CD14-positive monocyte (primary cell): ENCODE results near the gene NFKBIE. TPM values are rescaled to one million over a fixed set of nuclear protein-coding genes. Genes with fewer than 3 reads are reported as not detected.
A peak's percentile ranks its signal among the peaks of the same experiment; 100 is the strongest.

Experiments
- DNase-seq, 3 donors: peaks; one replicate each; pipeline ENCODE4 v3.0.0-alpha.2; 2011 to 2022
- H2AFZ ChIP-seq: 2 replicates; pipeline ENCODE4 v1.6.0; 2012; ENCODE audit warnings: mild to moderate bottlenecking, low read depth, low read length, inconsistent platforms; ENCODE audit not compliant: insufficient read depth, poor library complexity, severe bottlenecking
- H3K27ac ChIP-seq, 2 donors: 1 replicate in 1 of 2; 2 replicates in 1 of 2; pipeline ENCODE4 v1.5.1; 2012 to 2013; ENCODE audit warnings: low read length in 2 of 2, control low read depth in 1 of 2, inconsistent platforms in 1 of 2, low read depth in 1 of 2, mild to moderate bottlenecking in 1 of 2
- H3K27me3 ChIP-seq, 2 donors: one replicate each; pipeline versions ENCODE4 v1.6.0 to v1.6.1; 2011 to 2013; ENCODE audit warnings: low read length in 2 of 2; ENCODE audit not compliant: control insufficient read depth in 2 of 2, insufficient read depth in 2 of 2
- H3K36me3 ChIP-seq, 2 donors: replicated peaks in 1 of 2; 1 replicate in 1 of 2; 2 replicates in 1 of 2; pipeline versions ENCODE4 v1.5.1 to v1.6.1; 2012 to 2013; ENCODE audit warnings: low read length in 2 of 2, control low read depth in 1 of 2, inconsistent platforms in 1 of 2, mild to moderate bottlenecking in 1 of 2; ENCODE audit not compliant: insufficient read depth in 2 of 2, control insufficient read depth in 1 of 2
- H3K4me1 ChIP-seq, 2 donors: 1 replicate in 1 of 2; 2 replicates in 1 of 2; pipeline versions ENCODE4 v1.5.1 to v1.6.1; 2012 to 2013; ENCODE audit warnings: low read length in 2 of 2, control low read depth in 1 of 2, inconsistent platforms in 1 of 2, mild to moderate bottlenecking in 1 of 2, moderate library complexity in 1 of 2; ENCODE audit not compliant: insufficient read depth in 2 of 2, control insufficient read depth in 1 of 2
- H3K4me2 ChIP-seq: replicated peaks from 2 replicates; pipeline ENCODE3; 2012; ENCODE audit warnings: low read length, moderate library complexity, mild to moderate bottlenecking; ENCODE audit not compliant: poor library complexity, severe bottlenecking; ENCODE audit errors: extremely low read depth
- H3K4me3 ChIP-seq, 3 experiments: fragments of 200-600 bp in 1 of 3; sonication (generic) in 1 of 3; replicated peaks in 1 of 3; 1 replicate in 2 of 3; 2 replicates in 1 of 3; pipeline ENCODE4 v1.5.1; 2011 to 2013; ENCODE audit warnings: low read length in 3 of 3, mild to moderate bottlenecking in 3 of 3, control low read depth in 2 of 3, low read depth in 2 of 3, inconsistent platforms in 1 of 3, moderate library complexity in 1 of 3
- H3K79me2 ChIP-seq: 2 replicates; pipeline ENCODE4 v1.6.0; 2012; ENCODE audit warnings: mild to moderate bottlenecking, control low read depth, inconsistent platforms, low read length, moderate library complexity; ENCODE audit not compliant: insufficient read depth
- H3K9ac ChIP-seq: 2 replicates; pipeline ENCODE4 v1.6.0; 2017; ENCODE audit warnings: low read length, mild to moderate bottlenecking; ENCODE audit not compliant: insufficient read depth, poor library complexity, severe bottlenecking
- H3K9me3 ChIP-seq, 2 donors: replicated peaks in 1 of 2; 1 replicate in 1 of 2; 2 replicates in 1 of 2; pipeline versions ENCODE4 v1.5.1 to v1.6.1; 2012 to 2013; ENCODE audit warnings: low read length in 2 of 2, control low read depth in 1 of 2; ENCODE audit not compliant: control insufficient read depth in 1 of 2, insufficient read depth in 1 of 2
- H4K20me1 ChIP-seq: 2 replicates; pipeline ENCODE4 v1.6.0; 2012; ENCODE audit warnings: mild to moderate bottlenecking, low read length, control low read depth, moderate library complexity; ENCODE audit not compliant: insufficient read depth
- H3K27ac Mint-ChIP-seq, 7 donors: one replicate each; pipeline ENCODE4 v1.8.0; 2020; ENCODE audit warnings: mild to moderate bottlenecking in 7 of 7, mixed read lengths in 7 of 7, moderate library complexity in 6 of 7, inconsistent platforms in 2 of 7
- H3K27me3 Mint-ChIP-seq, 3 donors: one replicate each; pipeline ENCODE4 v1.8.0; 2021 to 2022; ENCODE audit warnings: low read depth in 3 of 3, mild to moderate bottlenecking in 3 of 3, mixed read lengths in 3 of 3, moderate library complexity in 3 of 3, inconsistent platforms in 1 of 3
- H3K36me3 Mint-ChIP-seq, 2 donors: one replicate each; pipeline ENCODE4 v1.8.0; 2020; ENCODE audit warnings: mixed read lengths in 2 of 2, inconsistent platforms in 1 of 2, mild to moderate bottlenecking in 1 of 2
- H3K4me1 Mint-ChIP-seq: one replicate; pipeline ENCODE4 v1.8.0; 2020; ENCODE audit warnings: mild to moderate bottlenecking, mixed read lengths
- H3K4me3 Mint-ChIP-seq, 2 donors: one replicate each; pipeline ENCODE4 v1.8.0; 2020; ENCODE audit warnings: mild to moderate bottlenecking in 2 of 2, mixed read lengths in 2 of 2, moderate library complexity in 1 of 2
- H3K9me3 Mint-ChIP-seq, 7 donors: one replicate each; pipeline ENCODE4 v1.8.0; 2020 to 2022; ENCODE audit warnings: mixed read lengths in 7 of 7, mild to moderate bottlenecking in 6 of 7, moderate library complexity in 6 of 7, inconsistent platforms in 2 of 7
- WGBS: methylation state at CpG from one replicate; pipeline ENCODE4 v1.1.5; 2013; ENCODE audit warnings: missing lambda C conversion rate; ENCODE audit not compliant: insufficient coverage; 5-methylcytosine and 5-hydroxymethylcytosine counted together
- intact Hi-C, 2 donors: fragments of 100-400 bp; cut with micrococcal nuclease; formaldehyde crosslinking; loops; one replicate each; pipeline versions ENCODE4 v1.15.0 to v1.15.1; 2023
- polyA plus RNA-seq, 3 donors: library from polyadenylated mRNA; depleted of rRNA in 1 of 3; unstranded in 2 of 3; stranded (reverse) in 1 of 3; fragments of 300-500 nt in 2 of 3; fragments of >200 nt in 1 of 3; fragmentation: Illumina TruSeq in 2 of 3; gene quantifications; 1 replicate in 2 of 3; 2 replicates in 1 of 3; pipeline ENCODE4 v1.2.3, GENCODE V29; 2012 to 2021
- TF ChIP-seq, protein P1 (sequence below): fragments of 200-600 bp; IDR thresholded peaks from one replicate; pipeline ENCODE4 v1.8.0; 2022; ENCODE audit warnings: antibody characterized with exemption, mild to moderate bottlenecking

Gene NFKBIE
- polyA plus RNA-seq, 3 donors = 19.9 to 108 (median 23.2) TPM

DNA sequence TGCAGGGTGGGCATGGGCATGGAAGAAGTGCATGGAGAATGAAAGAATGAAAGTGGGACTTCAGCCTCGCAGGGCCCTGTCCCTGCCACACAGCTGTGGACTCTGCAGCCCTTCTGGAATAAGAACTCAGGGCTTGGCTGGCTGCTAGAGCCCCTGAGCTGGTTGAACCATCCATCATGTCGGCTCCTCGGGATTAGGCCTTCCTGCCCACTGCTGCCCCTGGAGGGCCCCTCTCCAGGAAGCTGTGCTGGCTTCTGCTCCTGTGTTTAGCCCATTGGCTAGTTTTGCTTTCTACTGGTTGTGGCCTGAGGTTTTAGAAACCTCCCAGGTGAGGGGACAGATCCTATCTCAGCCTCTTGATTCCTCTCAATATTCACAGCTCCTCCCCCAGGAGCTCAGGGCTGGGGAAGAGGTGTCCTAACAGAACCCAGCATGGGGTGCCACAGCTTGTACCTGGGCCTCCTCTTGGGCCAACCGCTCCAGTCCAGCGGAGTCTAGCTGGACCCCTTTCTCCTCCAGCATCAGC is 39.9 kb upstream of the NFKBIE start:
- no peak overlapping the region for H2AFZ ChIP-seq
- WGBS = 91% methylated on average over 3 of the region's 5 CpGs
- no peaks in the 10 kb centered on the region for H4K20me1 ChIP-seq
- Mint-ChIP-seq H3K9me3 (no peaks in the 10 kb centered on the region), H3K27ac (peak overlapping the region in 2 of 7 donors; percentile 9 to 52), H3K4me1 (peaks cover 6% of the 10 kb centered on the region), H3K4me3 (no peak overlapping the region), H3K36me3 (peaks cover 76 to 97% of the 10 kb centered on the region in 2 donors), H3K27me3 (peaks cover 0 to 2% (median 0%) of the 10 kb centered on the region in 3 donors)
- H3K4me2 ChIP-seq = no peak overlapping the region
- no peak overlapping the region for H3K4me3 ChIP-seq
- no peak overlapping the region for H3K9ac ChIP-seq
- no peaks in the 10 kb centered on the region for H3K9me3 ChIP-seq
- no peak overlapping the region for H3K27ac ChIP-seq
- H3K4me1 ChIP-seq = no peaks in the 10 kb centered on the region
- H3K79me2 ChIP-seq = no peaks in the 10 kb centered on the region
- DNase-seq = no peak
- no peaks in the 10 kb centered on the region for H3K27me3 ChIP-seq
- intact Hi-C loops = no loop called here
- H3K36me3 ChIP-seq = peaks cover 86 to 98% of the 10 kb centered on the region in 2 donors
- TF ChIP-seq, protein P1, sequence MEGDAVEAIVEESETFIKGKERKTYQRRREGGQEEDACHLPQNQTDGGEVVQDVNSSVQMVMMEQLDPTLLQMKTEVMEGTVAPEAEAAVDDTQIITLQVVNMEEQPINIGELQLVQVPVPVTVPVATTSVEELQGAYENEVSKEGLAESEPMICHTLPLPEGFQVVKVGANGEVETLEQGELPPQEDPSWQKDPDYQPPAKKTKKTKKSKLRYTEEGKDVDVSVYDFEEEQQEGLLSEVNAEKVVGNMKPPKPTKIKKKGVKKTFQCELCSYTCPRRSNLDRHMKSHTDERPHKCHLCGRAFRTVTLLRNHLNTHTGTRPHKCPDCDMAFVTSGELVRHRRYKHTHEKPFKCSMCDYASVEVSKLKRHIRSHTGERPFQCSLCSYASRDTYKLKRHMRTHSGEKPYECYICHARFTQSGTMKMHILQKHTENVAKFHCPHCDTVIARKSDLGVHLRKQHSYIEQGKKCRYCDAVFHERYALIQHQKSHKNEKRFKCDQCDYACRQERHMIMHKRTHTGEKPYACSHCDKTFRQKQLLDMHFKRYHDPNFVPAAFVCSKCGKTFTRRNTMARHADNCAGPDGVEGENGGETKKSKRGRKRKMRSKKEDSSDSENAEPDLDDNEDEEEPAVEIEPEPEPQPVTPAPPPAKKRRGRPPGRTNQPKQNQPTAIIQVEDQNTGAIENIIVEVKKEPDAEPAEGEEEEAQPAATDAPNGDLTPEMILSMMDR = no peak

- H3K27me3 Mint-ChIP-seq = peaks cover 0 to 2% (median 0%) of the 10 kb centered on the region in 3 donors
- Histone ChIP-seq H3K9ac (no peak overlapping the region), H3K4me3 (no peak overlapping the region), H3K27me3 (no peaks in the 10 kb centered on the region), H3K79me2 (no peaks in the 10 kb centered on the region), H3K27ac (no peak overlapping the region), H4K20me1 (no peaks in the 10 kb centered on the region), H3K4me2 (no peak overlapping the region), H3K36me3 (peaks cover 81 to 96% of the 10 kb centered on the region in 2 donors), H3K9me3 (no peaks in the 10 kb centered on the region), H2AFZ (no peak overlapping the region), H3K4me1 (no peaks in the 10 kb centered on the region)
- H3K4me1 Mint-ChIP-seq = peaks cover 9% of the 10 kb centered on the region
- no peak overlapping the region for H3K4me3 Mint-ChIP-seq
- intact Hi-C loops = no loop called here
- DNase-seq = peak; percentile 25 to 57 (median 26)
- peak overlapping the region in 1 of 7 donors; percentile 37 for H3K27ac Mint-ChIP-seq
- 84% methylated on average over 15 of the region's 25 CpGs for WGBS
- TF ChIP-seq, protein P1 = peak; percentile 89
- H3K36me3 Mint-ChIP-seq = peaks cover 74 to 97% of the 10 kb centered on the region in 2 donors
- no peaks in the 10 kb centered on the region for H3K9me3 Mint-ChIP-seq
Measured at GRCh38 chr6:44304282-44305199, 39.2 kb upstream of the NFKBIE start.
